H1 (cell line): ENCODE data around the gene EMX1. TPM values are rescaled to one million over a fixed set of nuclear protein-coding genes. Genes with fewer than 3 reads are reported as not detected.
A peak's percentile ranks its signal among the peaks of the same experiment; 100 is the strongest.

ENCODE experiments used
- CTCF ChIA-PET: fragments of 300-600 bp; sonication (Branson Sonifier 250); formaldehyde crosslinking; loops from one replicate; lab custom pipeline; 2021; ENCODE audit not compliant: partially characterized antibody; lab: Charles Lee
- POLR2A ChIA-PET: fragments of 300-600 bp; sonication (Branson Sonifier 250); formaldehyde crosslinking; loops from one replicate; lab custom pipeline; 2021; ENCODE audit warnings: inconsistent platforms; ENCODE audit not compliant: partially characterized antibody; lab: Charles Lee
- DNase-seq, 2 experiments: peaks; one replicate each; pipeline versions ENCODE4 v3.0.0 to v3.0.0-alpha.2; 2010 to 2022; ENCODE audit warnings: low spot score in 2 of 2, low read depth in 1 of 2, mixed read lengths in 1 of 2
- FAIRE-seq: peaks from 2 replicates; lab custom pipeline; 2011; peaks lifted over from hg19 to GRCh38; lab: Jason Lieb, UNC
- H2AFZ ChIP-seq: 2 replicates; pipeline ENCODE4 v1.8.1; 2012; ENCODE audit warnings: low read length, inconsistent platforms
- H2AK5ac ChIP-seq: 2 replicates; pipeline ENCODE4 v1.6.1; 2013; ENCODE audit warnings: low read depth, low read length
- H2BK120ac ChIP-seq: replicated peaks from 2 replicates; pipeline ENCODE3; 2013; ENCODE audit warnings: low read depth, low read length, inconsistent platforms
- H2BK12ac ChIP-seq: 2 replicates; pipeline ENCODE4 v1.6.1; 2013; ENCODE audit warnings: low read depth, low read length
- H2BK15ac ChIP-seq: 2 replicates; pipeline ENCODE4 v1.6.1; 2013; ENCODE audit warnings: low read length
- H2BK20ac ChIP-seq: 2 replicates; pipeline ENCODE4 v1.6.1; 2013; ENCODE audit warnings: low read length
- H2BK5ac ChIP-seq: 2 replicates; pipeline ENCODE4 v1.6.1; 2013; ENCODE audit warnings: low read depth, low read length
- H3K14ac ChIP-seq: 2 replicates; pipeline ENCODE4 v1.6.1; 2013; ENCODE audit warnings: inconsistent platforms; ENCODE audit not compliant: insufficient read length
- H3K18ac ChIP-seq: 2 replicates; pipeline ENCODE4 v1.6.1; 2013; ENCODE audit warnings: low read length; ENCODE audit errors: extremely low read depth
- H3K23ac ChIP-seq: 2 replicates; pipeline ENCODE4 v1.6.1; 2013; ENCODE audit warnings: inconsistent platforms; ENCODE audit not compliant: insufficient read length
- H3K23me2 ChIP-seq: 2 replicates; pipeline ENCODE4 v1.6.1; 2013; ENCODE audit warnings: low read depth, low read length
- H3K27ac ChIP-seq: 2 replicates; pipeline ENCODE4 v1.6.1; 2011; ENCODE audit warnings: low read depth, low read length, inconsistent platforms
- H3K27me3 ChIP-seq, 4 experiments: replicated peaks in 1 of 4; 1 replicate in 1 of 4; 2 replicates in 3 of 4; pipeline versions ENCODE4 v1.6.1 to v1.8.1; 2011 to 2013; ENCODE audit warnings: low read length in 3 of 4, mild to moderate bottlenecking in 3 of 4, inconsistent platforms in 2 of 4, mixed read lengths in 2 of 4, moderate library complexity in 1 of 4; ENCODE audit not compliant: control insufficient read depth in 3 of 4, insufficient read depth in 3 of 4; ENCODE audit errors: extremely low read depth in 1 of 4
- H3K36me3 ChIP-seq, 4 experiments: 2 replicates each; pipeline versions ENCODE4 v1.6.1 to v1.8.1; 2011 to 2013; ENCODE audit warnings: mild to moderate bottlenecking in 4 of 4, low read length in 3 of 4, moderate library complexity in 2 of 4, control low read depth in 1 of 4, inconsistent platforms in 1 of 4; ENCODE audit not compliant: insufficient read depth in 4 of 4, control insufficient read depth in 2 of 4
- H3K4ac ChIP-seq: replicated peaks from 2 replicates; pipeline ENCODE3; 2013; ENCODE audit warnings: low read length, low read depth, mixed read lengths, inconsistent platforms; ENCODE audit not compliant: insufficient read length
- H3K4me1 ChIP-seq, 4 experiments: replicated peaks in 1 of 4; 1 replicate in 1 of 4; 2 replicates in 3 of 4; pipeline versions ENCODE4 v1.6.1 to v1.8.1; 2011 to 2013; ENCODE audit warnings: low read length in 3 of 4, inconsistent platforms in 2 of 4, mixed read lengths in 1 of 4; ENCODE audit not compliant: insufficient read depth in 4 of 4, control insufficient read depth in 3 of 4
- H3K4me2 ChIP-seq, 2 experiments: 2 replicates each; pipeline versions ENCODE4 v1.6.1 to v1.8.1; 2011 to 2013; ENCODE audit warnings: low read depth in 2 of 2, low read length in 2 of 2, control low read depth in 1 of 2, inconsistent platforms in 1 of 2, mild to moderate bottlenecking in 1 of 2; ENCODE audit not compliant: insufficient read depth in 1 of 2
- H3K4me3 ChIP-seq, 4 experiments: fragments of 200-600, 300-600 bp in 1 of 4; sonication (generic), shearing (Covaris generic), sonication (Bioruptor Twin) in 1 of 4; 2 replicates each; pipeline versions ENCODE4 v1.5.1 to v1.8.1; 2011 to 2016; ENCODE audit warnings: low read length in 4 of 4, low read depth in 3 of 4, control low read depth in 2 of 4, inconsistent platforms in 2 of 4, mild to moderate bottlenecking in 2 of 4, mixed read lengths in 1 of 4, moderate library complexity in 1 of 4; ENCODE audit not compliant: insufficient read depth in 2 of 4; ENCODE audit errors: extremely low read depth in 1 of 4
- H3K56ac ChIP-seq: replicated peaks from 2 replicates; pipeline ENCODE3; 2013; ENCODE audit warnings: low read depth, mild to moderate bottlenecking, mixed read lengths, low read length, inconsistent platforms; ENCODE audit not compliant: insufficient read length
- H3K79me1 ChIP-seq: 2 replicates; pipeline ENCODE4 v1.6.1; 2013; ENCODE audit warnings: low read depth, low read length, control low read depth
- H3K79me2 ChIP-seq, 2 experiments: 2 replicates each; pipeline versions ENCODE4 v1.6.1 to v1.8.1; 2012 to 2013; ENCODE audit warnings: low read length in 2 of 2, mild to moderate bottlenecking in 2 of 2, inconsistent platforms in 1 of 2; ENCODE audit not compliant: insufficient read depth in 2 of 2, control insufficient read depth in 1 of 2
- H3K9ac ChIP-seq, 4 experiments: replicated peaks in 1 of 4; 1 replicate in 1 of 4; 2 replicates in 3 of 4; pipeline versions ENCODE4 v1.6.1 to v1.8.1; 2011 to 2013; ENCODE audit warnings: low read depth in 3 of 4, low read length in 3 of 4, control low read depth in 2 of 4, mild to moderate bottlenecking in 2 of 4, moderate library complexity in 2 of 4, inconsistent platforms in 1 of 4; ENCODE audit errors: extremely low read depth in 1 of 4
- H3K9me3 ChIP-seq, 2 experiments: 2 replicates each; pipeline versions ENCODE4 v1.6.1 to v1.8.1; 2012 to 2013; ENCODE audit warnings: mild to moderate bottlenecking in 2 of 2, moderate library complexity in 2 of 2, control low read depth in 1 of 2, inconsistent platforms in 1 of 2, low read depth in 1 of 2, low read length in 1 of 2, mixed read lengths in 1 of 2; ENCODE audit not compliant: insufficient read depth in 2 of 2
- H4K20me1 ChIP-seq, 2 experiments: replicated peaks in 1 of 2; 2 replicates each; pipeline versions ENCODE3 to v1.8.1; 2011 to 2013; ENCODE audit warnings: inconsistent platforms in 2 of 2, low read length in 2 of 2, mild to moderate bottlenecking in 1 of 2; ENCODE audit not compliant: insufficient read depth in 2 of 2, control insufficient read depth in 1 of 2
- H4K5ac ChIP-seq: 2 replicates; pipeline ENCODE4 v1.6.1; 2013; ENCODE audit warnings: low read length, low read depth, mixed read lengths, inconsistent platforms; ENCODE audit not compliant: insufficient read length
- H4K8ac ChIP-seq: 2 replicates; pipeline ENCODE4 v1.8.0; 2013; ENCODE audit warnings: mild to moderate bottlenecking, moderate library complexity, low read length, inconsistent platforms; ENCODE audit not compliant: insufficient read depth; ENCODE audit errors: extremely low read depth
- H4K91ac ChIP-seq: replicated peaks from 2 replicates; pipeline ENCODE3; 2013; ENCODE audit warnings: low read length, mixed read lengths, inconsistent platforms; ENCODE audit not compliant: insufficient read length
- ASH2L ChIP-seq: fragments of 200-600, 300-600 bp; sonication (generic); IDR thresholded peaks from one replicate; pipeline ENCODE4 v1.7.1; 2017; ENCODE audit warnings: low read length
- KDM1A ChIP-seq: fragments of 200-600, 300-600 bp; sonication (generic); IDR thresholded peaks from 2 replicates; pipeline ENCODE4 v1.7.1; 2016; ENCODE audit warnings: mild to moderate bottlenecking, low read length, borderline replicate concordance
- NRF1 ChIP-seq: IDR thresholded peaks from 2 replicates; pipeline ENCODE4 v1.6.1; 2011; ENCODE audit warnings: mild to moderate bottlenecking, low read depth, low read length, improper control_type of control experiment
- RAD21 ChIP-seq, 2 experiments: IDR thresholded peaks in 1 of 2; conservative IDR thresholded peaks in 1 of 2; 2 replicates each; pipeline ENCODE4 v1.6.1; 2011; ENCODE audit warnings: low read depth in 2 of 2, low read length in 2 of 2, improper control_type of control experiment in 1 of 2, inconsistent platforms in 1 of 2, mild to moderate bottlenecking in 1 of 2, moderate library complexity in 1 of 2
- RBBP5 ChIP-seq: IDR thresholded peaks from 2 replicates; pipeline ENCODE4 v1.7.1; 2012; ENCODE audit warnings: low read depth, mild to moderate bottlenecking, inconsistent platforms, low read length, moderate library complexity, borderline replicate concordance
- WGBS, 2 experiments: shearing (Covaris generic) in 1 of 2; methylation state at CpG; one replicate each; pipeline versions ENCODE4 v1.1.6 to v1.1.7; 2013 to 2015; ENCODE audit warnings: low lambda C conversion rate in 2 of 2, mixed read lengths in 2 of 2, inconsistent platforms in 1 of 2, low coverage in 1 of 2, missing lambda C conversion rate in 1 of 2; ENCODE audit not compliant: insufficient replicate concordance in 2 of 2, insufficient coverage in 1 of 2, insufficient read length in 1 of 2; ENCODE audit errors: extremely low coverage in 1 of 2, missing lambda C conversion rate in 1 of 2; 5-methylcytosine and 5-hydroxymethylcytosine counted together
- polyA plus RNA-seq, 7 experiments: library from polyadenylated mRNA; depleted of rRNA in 3 of 7; stranded (reverse) in 5 of 7; unstranded in 2 of 7; fragments of >200 nt in 5 of 7; fragments of 200-250 nt in 2 of 7; gene quantifications; 1 replicate in 5 of 7; 2 replicates in 1 of 7; 4 replicates in 1 of 7; pipeline versions ENCODE4 v1.2.1 to v1.2.3, GENCODE V29; 2011 to 2013; ENCODE audit warnings: missing spikeins in 2 of 7, mixed read lengths in 2 of 7
- total RNA-seq: library from RNA; stranded (reverse); fragmentation: NEBNext Ultra II Directional; extraction: Animal tissue kit (Norgen Biotek cat#: 25700); gene quantifications from 2 replicates; pipeline ENCODE4 v1.2.1, GENCODE V29; 2021
- TF ChIP-seq, protein P1 (sequence below), 3 experiments: IDR thresholded peaks; 1 replicate in 2 of 3; 2 replicates in 1 of 3; pipeline versions ENCODE4 v1.5.1 to v1.6.1; 2011; ENCODE audit warnings: low read length in 3 of 3, mild to moderate bottlenecking in 3 of 3, inconsistent platforms in 2 of 3, low read depth in 1 of 3, moderate library complexity in 1 of 3; ENCODE audit not compliant: insufficient read depth in 1 of 3; ENCODE audit errors: control extremely low read depth in 1 of 3

The EMX1 gene
- total and polyA plus RNA-seq, 2 of the 8 experiments (the other 6 are each of a cell fraction or from before 2014, with no cell fraction given): 2.4 to 4.9 TPM

GRCh38 chr2:72952110-72952823 lies 34.9 kb downstream of the EMX1 start:
- Histone ChIP-seq H3K4ac (peak overlapping the region; percentile 92), H3K79me2 (no peaks in the 10 kb centered on the region), H2BK5ac (peak overlapping the region; percentile 100), H3K4me1 (peaks cover 3 to 24% (median 17%) of the 10 kb centered on the region in 4 experiments), H3K27ac (peak overlapping the region; percentile 93), H3K9ac (no peak overlapping the region), H3K4me2 (peak overlapping the region; percentile 31 to 53; a peak in 3 of 4 replicates), H3K56ac (no peak overlapping the region), H3K79me1 (no peaks in the 10 kb centered on the region; the same call in 1 of the 2 replicates), H3K23me2 (no peaks in the 10 kb centered on the region), H3K9me3 (no peaks in the 10 kb centered on the region), H2BK15ac (0 out of 2 replicates have a peak overlapping the region, but pooled peaks have one; percentile 50), H2AK5ac (peak overlapping the region; percentile 99), H3K27me3 (peaks cover 0 to 1% (median 0%) of the 10 kb centered on the region in 4 experiments; a peak in 1 of 7 replicates), H3K18ac (peak overlapping the region; percentile 86), H4K5ac (no peak overlapping the region), H2AFZ (no peak overlapping the region), H2BK120ac (peak overlapping the region; percentile 96), H4K91ac (peak overlapping the region; percentile 98), H2BK12ac (peak overlapping the region; percentile 99), H3K36me3 (no peaks in the 10 kb centered on the region), H3K23ac (no peak overlapping the region), H3K14ac (no peak overlapping the region), H2BK20ac (peak overlapping the region; percentile 99; the same call in 1 of the 2 replicates), H4K8ac (no peak overlapping the region), H3K4me3 (no peak overlapping the region), H4K20me1 (no peaks in the 10 kb centered on the region)
- 67% methylated on average over 8 of the region's 8 CpGs; no CpG with 5 or more reads in 1 of the 2 experiments for WGBS, 2 experiments
- DNase-seq: no peak
- POLR2A ChIA-PET: interaction anchor here (0.7 to 5.0 kb wide), 12 partner anchors 8 to 172 kb away, joined by 3 to 29 read pairs (median 6); partner anchors contain the start of gene EMX1
- no peak for FAIRE-seq
- CTCF ChIA-PET: interaction anchor here (0.6 to 25.6 kb wide), 20 partner anchors 8 to 225 kb away, joined by 3 to 490 read pairs (median 6); partner anchors contain the start of genes EMX1 and SPR
- TF ChIP-seq RAD21 (IDR thresholded peaks at IDR 0.05 in 1 of 2, conservative IDR thresholded peaks at IDR 0.05 in 1 of 2; ENCODE audit: low read depth in 2 of 2, low read length in 2 of 2): peak; percentile 49 to 63
- TF ChIP-seq, protein P1, sequence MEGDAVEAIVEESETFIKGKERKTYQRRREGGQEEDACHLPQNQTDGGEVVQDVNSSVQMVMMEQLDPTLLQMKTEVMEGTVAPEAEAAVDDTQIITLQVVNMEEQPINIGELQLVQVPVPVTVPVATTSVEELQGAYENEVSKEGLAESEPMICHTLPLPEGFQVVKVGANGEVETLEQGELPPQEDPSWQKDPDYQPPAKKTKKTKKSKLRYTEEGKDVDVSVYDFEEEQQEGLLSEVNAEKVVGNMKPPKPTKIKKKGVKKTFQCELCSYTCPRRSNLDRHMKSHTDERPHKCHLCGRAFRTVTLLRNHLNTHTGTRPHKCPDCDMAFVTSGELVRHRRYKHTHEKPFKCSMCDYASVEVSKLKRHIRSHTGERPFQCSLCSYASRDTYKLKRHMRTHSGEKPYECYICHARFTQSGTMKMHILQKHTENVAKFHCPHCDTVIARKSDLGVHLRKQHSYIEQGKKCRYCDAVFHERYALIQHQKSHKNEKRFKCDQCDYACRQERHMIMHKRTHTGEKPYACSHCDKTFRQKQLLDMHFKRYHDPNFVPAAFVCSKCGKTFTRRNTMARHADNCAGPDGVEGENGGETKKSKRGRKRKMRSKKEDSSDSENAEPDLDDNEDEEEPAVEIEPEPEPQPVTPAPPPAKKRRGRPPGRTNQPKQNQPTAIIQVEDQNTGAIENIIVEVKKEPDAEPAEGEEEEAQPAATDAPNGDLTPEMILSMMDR (IDR thresholded peaks at IDR 0.05; ENCODE audit: control extremely low read depth in 1 of 3, insufficient read depth in 1 of 3, low read depth in 1 of 3, low read length in 3 of 3): peak in 2 of 3 experiments; percentile 45 to 49; a peak in 3 of 4 replicates
- no peak for TF ChIP-seq RBBP5
- no peak for TF ChIP-seq ASH2L
- no peak for TF ChIP-seq NRF1
- no peak for TF ChIP-seq KDM1A
